ENCODE data around the gene PARD6G.

DNA sequence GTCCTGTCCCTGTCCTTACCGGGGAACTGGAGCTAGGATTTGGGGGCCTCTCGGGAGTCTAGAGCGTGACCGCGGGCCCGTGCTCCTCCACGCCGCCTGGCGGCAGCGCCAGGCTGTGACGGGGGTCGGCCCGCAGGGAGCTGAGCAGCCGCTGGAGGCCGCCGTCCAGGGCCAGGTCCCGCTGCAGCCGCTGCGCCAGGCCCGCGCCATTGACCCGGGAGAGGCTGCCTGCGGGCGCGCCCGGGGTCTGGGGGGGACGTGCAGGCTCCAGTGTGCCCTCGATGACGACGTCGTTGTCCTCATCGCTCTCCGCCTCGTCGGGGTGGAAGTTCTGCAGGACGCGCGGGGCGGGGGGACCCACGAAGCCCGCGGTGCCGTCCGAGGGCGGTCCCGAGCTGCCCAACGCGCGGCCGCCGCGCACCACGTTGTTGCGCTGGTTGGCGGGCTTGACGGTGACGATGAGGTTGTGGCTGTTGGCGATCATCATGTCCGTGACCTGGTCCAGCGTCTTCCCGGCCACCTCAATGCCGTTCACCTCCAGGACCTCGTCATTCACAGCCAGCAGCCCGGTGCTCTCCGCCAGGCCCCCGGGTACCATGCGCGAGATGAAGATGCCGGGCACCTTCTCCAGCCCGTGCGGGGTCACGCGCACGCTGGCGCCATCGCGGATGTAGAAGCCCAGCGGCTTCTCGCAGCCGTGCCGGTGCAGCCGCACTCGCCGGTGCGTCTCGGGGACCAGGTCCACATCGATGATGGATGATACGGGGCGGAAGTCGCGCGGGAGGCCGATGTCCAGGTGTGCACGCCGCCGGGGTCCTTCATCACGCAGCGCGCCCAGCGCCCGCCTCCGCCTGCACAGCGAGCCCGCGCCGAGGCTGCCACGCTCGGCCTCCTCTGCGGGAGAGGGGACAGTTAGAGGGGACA lies 87.3 kb downstream of the PARD6G start:
- TF ChIP-seq CTCF (conservative IDR thresholded peaks at IDR 0.05) (no peak), EZH2 (IDR thresholded peaks at IDR 0.05; ENCODE audit: low read depth) (no peak)
